ENCODE measurements around the gene JPH3.

GRCh38 chr16:87597324-87597830 is 4.9 kb upstream of the JPH3 start:
- TF ChIP-seq HDGF (IDR thresholded peaks at IDR 0.05; ENCODE audit: borderline replicate concordance) (no peak), ELF4 (IDR thresholded peaks at IDR 0.05) (no peak), SP1 (IDR thresholded peaks at IDR 0.05) (no peak), SUZ12 (IDR thresholded peaks at IDR 0.05) (no peak), ZNF384 (IDR thresholded peaks at IDR 0.05) (no peak)

All from HEK293T (cell line).